GM19238 (cell line): Measurements from ENCODE around the gene LCNL1.

Experiments used
- DNase-seq: peaks from one replicate; pipeline ENCODE4 v3.0.0; 2011; ENCODE audit warnings: low spot score; ENCODE audit not compliant: insufficient read length

Gene LCNL1

GRCh38 chr9:137009938-137010732 is 27.3 kb downstream of the LCNL1 start:
- no peak for DNase-seq

- DNase-seq: no peak
Observed at GRCh38 chr9:137011156-137011555, 28.4 kb downstream of the LCNL1 start.

GRCh38 chr9:137011907-137012675 is 29.3 kb downstream of the LCNL1 start:
- no peak for DNase-seq

- no peak for DNase-seq
Observed at GRCh38 chr9:137012694-137013570, 30.1 kb downstream of the LCNL1 start.

- DNase-seq: no peak
Observed at GRCh38 chr9:137013571-137013940, 30.8 kb downstream of the LCNL1 start.

GRCh38 chr9:137014166-137014565 is 31.4 kb downstream of the LCNL1 start:
- no peak for DNase-seq

- no peak for DNase-seq
Observed at GRCh38 chr9:137014776-137015539, 32.2 kb downstream of the LCNL1 start.

- DNase-seq: no peak
Observed at GRCh38 chr9:137015540-137015930, 32.7 kb downstream of the LCNL1 start.

GRCh38 chr9:137015976-137016375 is 33.2 kb downstream of the LCNL1 start:
- DNase-seq: no peak

GRCh38 chr9:137016436-137016835 is 33.6 kb downstream of the LCNL1 start:
- DNase-seq: no peak

GRCh38 chr9:137017071-137017470 is 34.3 kb downstream of the LCNL1 start:
- no peak for DNase-seq

GRCh38 chr9:137017791-137018497 is 35.2 kb downstream of the LCNL1 start:
- no peak for DNase-seq

- no peak for DNase-seq
Observed at GRCh38 chr9:137018761-137019559, 36.2 kb downstream of the LCNL1 start.

GRCh38 chr9:137019891-137020683 is 37.3 kb downstream of the LCNL1 start:
- DNase-seq: no peak

- no peak for DNase-seq
Observed at GRCh38 chr9:137020771-137021567, 38.2 kb downstream of the LCNL1 start.

GRCh38 chr9:137021568-137021978 is 38.8 kb downstream of the LCNL1 start:
- DNase-seq: no peak

- DNase-seq: no peak
Observed at GRCh38 chr9:137021979-137022661, 39.3 kb downstream of the LCNL1 start.
